PC-9 (cell line): ENCODE results near the gene SHKBP1. TPM values are rescaled to one million over a fixed set of nuclear protein-coding genes. Genes with fewer than 3 reads are reported as not detected.
A peak's percentile ranks its signal among the peaks of the same experiment; 100 is the strongest.

ENCODE experiments used
- BruUV-seq: library from RNA; stranded (reverse); fragments of 400-500 nt; replicated peaks from 2 replicates; lab custom pipeline; 2021; lab: Mats Ljungman, UMichigan
- CTCF ChIA-PET: fragments of 300-600 bp; sonication (Branson Sonifier 250); formaldehyde crosslinking; loops from one replicate; lab custom pipeline; 2022; ENCODE audit warnings: antibody characterized with exemption; lab: Charles Lee
- POLR2A ChIA-PET: fragments of 300-600 bp; sonication (Branson Sonifier 250); formaldehyde crosslinking; loops from one replicate; lab custom pipeline; 2022; ENCODE audit warnings: antibody characterized with exemption; ENCODE audit not compliant: unreplicated experiment; lab: Charles Lee
- DNase-seq, 2 experiments: peaks; one replicate each; pipeline versions ENCODE4 v3.0.0 to v3.0.0-alpha.2; 2015 to 2022; ENCODE audit warnings: mixed read lengths in 1 of 2
- H2AFZ ChIP-seq: fragments of 200-600 bp; sonication (generic); 2 replicates; pipeline ENCODE4 v1.8.1; 2017; ENCODE audit warnings: antibody characterized with exemption
- H3F3A ChIP-seq: fragments of 200-600 bp; sonication (generic); 2 replicates; pipeline ENCODE4 v1.8.1; 2017; ENCODE audit warnings: antibody characterized with exemption, mild to moderate bottlenecking, low read depth; ENCODE audit not compliant: insufficient read depth
- H3K27ac ChIP-seq: fragments of 200-600 bp; sonication (generic); 2 replicates; pipeline ENCODE4 v1.6.1; 2016; ENCODE audit warnings: mixed run types
- H3K27me3 ChIP-seq: fragments of 200-600 bp; sonication (generic); 2 replicates; pipeline ENCODE4 v1.6.1; 2016; ENCODE audit warnings: low read depth, mixed run types; ENCODE audit not compliant: insufficient read depth
- H3K36me3 ChIP-seq: fragments of 200-600 bp; sonication (generic); 2 replicates; pipeline ENCODE4 v1.6.1; 2016; ENCODE audit warnings: low read depth, mixed run types
- H3K4me1 ChIP-seq: fragments of 200-600 bp; sonication (generic); replicated peaks from 2 replicates; pipeline ENCODE4 v1.6.1; 2016; ENCODE audit warnings: mixed run types; ENCODE audit not compliant: insufficient read depth
- H3K4me2 ChIP-seq: fragments of 200-600 bp; sonication (generic); 2 replicates; pipeline ENCODE4 v1.6.1; 2017; ENCODE audit warnings: mixed run types
- H3K4me3 ChIP-seq: fragments of 200-600 bp; sonication (generic); 2 replicates; pipeline ENCODE4 v1.6.1; 2016; ENCODE audit warnings: mixed run types
- H3K79me2 ChIP-seq: fragments of 200-600 bp; sonication (generic); 2 replicates; pipeline ENCODE4 v1.6.1; 2017; ENCODE audit warnings: low read depth, mixed run types
- H3K9me2 ChIP-seq: fragments of 200-600 bp; sonication (generic); 2 replicates; pipeline ENCODE4 v1.8.1; 2017; ENCODE audit warnings: mild to moderate bottlenecking; ENCODE audit not compliant: insufficient read depth
- H3K9me3 ChIP-seq: fragments of 200-600 bp; sonication (generic); 2 replicates; pipeline ENCODE4 v1.8.1; 2016; ENCODE audit warnings: low read depth; ENCODE audit not compliant: insufficient read depth
- H4K20me1 ChIP-seq: fragments of 200-600 bp; sonication (generic); 2 replicates; pipeline ENCODE4 v1.8.1; 2017; ENCODE audit not compliant: insufficient read depth
- EZH2 ChIP-seq: fragments of 200-600 bp; sonication (generic); IDR thresholded peaks from 2 replicates; pipeline ENCODE4 v1.8.0; 2017; ENCODE audit warnings: antibody characterized with exemption, low read depth
- intact Hi-C: fragments of 100-400 bp; cut with micrococcal nuclease; formaldehyde crosslinking; loops from one replicate; pipeline ENCODE4 v1.10.0; 2022; ENCODE audit not compliant: unreplicated experiment
- total RNA-seq: library from RNA; stranded (reverse); gene quantifications from 2 replicates; pipeline ENCODE4 v1.2.3, GENCODE V29; 2021
- TF ChIP-seq, protein P1 (sequence below): fragments of 200-600 bp; sonication (generic); conservative IDR thresholded peaks from 2 replicates; pipeline ENCODE4 v1.6.1; 2017; ENCODE audit warnings: mixed run types, antibody characterized with exemption, mild to moderate bottlenecking, moderate library complexity

SHKBP1 gene
- total RNA-seq, 1 experiment from 2014 or later: 90.1 TPM

DNA sequence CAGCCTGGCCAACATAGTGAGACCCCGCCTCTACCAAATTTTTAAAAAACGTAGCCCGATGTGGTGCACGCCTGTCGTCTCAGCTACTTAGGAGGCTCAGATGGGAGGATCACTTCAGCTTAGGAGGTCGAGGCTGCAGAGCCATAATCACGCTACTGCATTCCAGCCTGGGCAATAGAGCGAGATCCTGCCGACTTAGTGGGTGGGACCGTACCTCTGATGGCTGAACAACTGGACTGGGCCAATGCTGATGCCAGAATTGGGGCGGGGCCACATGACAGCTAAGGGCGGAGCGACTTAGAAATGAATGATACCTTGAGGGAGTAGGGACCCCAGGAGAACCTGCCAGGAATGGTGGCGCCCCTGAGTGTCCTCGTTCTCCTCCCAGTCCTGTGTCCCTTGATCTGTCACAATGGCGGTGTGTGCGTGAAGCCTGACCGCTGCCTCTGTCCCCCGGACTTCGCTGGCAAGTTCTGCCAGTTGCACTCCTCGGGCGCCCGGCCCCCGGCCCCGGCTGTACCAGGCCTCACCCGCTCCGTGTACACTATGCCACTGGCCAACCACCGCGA lies 28.1 kb downstream of the SHKBP1 start:
- no peaks in the 10 kb centered on the region for H3K9me3 ChIP-seq
- H3K9me2 ChIP-seq: no peaks in the 10 kb centered on the region
- TF ChIP-seq, protein P1, sequence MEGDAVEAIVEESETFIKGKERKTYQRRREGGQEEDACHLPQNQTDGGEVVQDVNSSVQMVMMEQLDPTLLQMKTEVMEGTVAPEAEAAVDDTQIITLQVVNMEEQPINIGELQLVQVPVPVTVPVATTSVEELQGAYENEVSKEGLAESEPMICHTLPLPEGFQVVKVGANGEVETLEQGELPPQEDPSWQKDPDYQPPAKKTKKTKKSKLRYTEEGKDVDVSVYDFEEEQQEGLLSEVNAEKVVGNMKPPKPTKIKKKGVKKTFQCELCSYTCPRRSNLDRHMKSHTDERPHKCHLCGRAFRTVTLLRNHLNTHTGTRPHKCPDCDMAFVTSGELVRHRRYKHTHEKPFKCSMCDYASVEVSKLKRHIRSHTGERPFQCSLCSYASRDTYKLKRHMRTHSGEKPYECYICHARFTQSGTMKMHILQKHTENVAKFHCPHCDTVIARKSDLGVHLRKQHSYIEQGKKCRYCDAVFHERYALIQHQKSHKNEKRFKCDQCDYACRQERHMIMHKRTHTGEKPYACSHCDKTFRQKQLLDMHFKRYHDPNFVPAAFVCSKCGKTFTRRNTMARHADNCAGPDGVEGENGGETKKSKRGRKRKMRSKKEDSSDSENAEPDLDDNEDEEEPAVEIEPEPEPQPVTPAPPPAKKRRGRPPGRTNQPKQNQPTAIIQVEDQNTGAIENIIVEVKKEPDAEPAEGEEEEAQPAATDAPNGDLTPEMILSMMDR: no peak
- TF ChIP-seq EZH2: no peak
- H3K79me2 ChIP-seq: no peaks in the 10 kb centered on the region
- ChIA-PET CTCF (interaction anchor here (0.5 to 2.7 kb wide), 7 partner anchors 30 to 540 kb away, joined by 3 to 13 read pairs (median 6); partner anchors contain the start of gene BLVRB), POLR2A (interaction anchor here (0.9 kb wide), 1 partner anchor 10 kb away, joined by 9 read pairs; no protein-coding TSS in a partner anchor)
- H3K27ac ChIP-seq: peak overlapping the region; percentile 31
- no peak for DNase-seq
- intact Hi-C loops: loop anchor here (1.0 to 5.0 kb wide), 4 partner anchors 10 to 177 kb away; partner anchors contain the start of genes BLVRB and SERTAD1
- peak overlapping the region; percentile 63; the same call in 1 of the 2 replicates for H3K4me3 ChIP-seq
- H3F3A ChIP-seq: peaks cover 32% of the 10 kb centered on the region; the same call in 1 of the 2 replicates
- BruUV-seq: no TSS peak
- peak overlapping the region; percentile 99 for H3K4me2 ChIP-seq
- peaks cover 41% of the 10 kb centered on the region for H3K4me1 ChIP-seq
- no peaks in the 10 kb centered on the region for H3K36me3 ChIP-seq
- H4K20me1 ChIP-seq: no peaks in the 10 kb centered on the region
- peaks cover 19% of the 10 kb centered on the region for H3K27me3 ChIP-seq
- peak overlapping the region; percentile 78 for H2AFZ ChIP-seq

DNA sequence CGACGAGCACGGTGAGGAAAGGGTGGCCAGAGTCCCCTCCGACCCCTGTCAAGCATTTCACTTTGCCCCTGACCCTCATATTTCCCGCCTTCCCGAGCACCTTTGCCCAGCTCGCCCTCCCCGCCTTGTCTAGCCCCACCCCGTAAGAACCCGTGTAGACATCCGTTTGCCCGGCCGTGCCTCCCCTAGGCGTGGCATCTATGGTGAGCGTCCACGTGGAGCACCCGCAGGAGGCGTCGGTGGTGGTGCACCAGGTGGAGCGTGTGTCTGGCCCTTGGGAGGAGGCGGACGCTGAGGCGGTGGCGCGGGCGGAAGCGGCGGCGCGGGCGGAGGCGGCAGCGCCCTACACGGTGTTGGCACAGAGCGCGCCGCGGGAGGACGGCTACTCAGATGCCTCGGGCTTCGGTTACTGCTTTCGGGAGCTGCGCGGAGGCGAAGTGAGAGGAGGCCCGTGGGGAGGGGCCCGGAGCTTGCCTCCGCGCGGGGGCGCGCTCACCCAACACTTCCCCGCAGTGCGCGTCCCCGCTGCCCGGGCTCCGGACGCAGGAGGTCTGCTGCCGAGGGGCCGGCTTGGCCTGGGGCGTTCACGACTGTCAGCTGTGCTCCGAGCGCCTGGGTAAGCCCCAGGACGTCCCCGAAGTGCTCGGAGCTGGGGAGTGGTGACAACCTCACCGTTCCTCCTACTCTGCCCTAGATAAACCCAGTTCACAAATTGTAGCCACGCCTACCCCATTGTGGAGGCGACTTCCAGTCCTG lies 28.7 kb downstream of the SHKBP1 start:
- peak overlapping the region; percentile 78 for H2AFZ ChIP-seq
- H3K27me3 ChIP-seq: peaks cover 12% of the 10 kb centered on the region
- ChIA-PET POLR2A (interaction anchor here (0.6 to 0.9 kb wide), 3 partner anchors 9 to 759 kb away, joined by 3 to 9 read pairs (median 3); partner anchors contain the start of gene B9D2), CTCF (interaction anchor here (0.5 to 0.7 kb wide), 3 partner anchors 29 to 202 kb away, joined by 3 to 6 read pairs (median 4); no protein-coding TSS in a partner anchor)
- H3F3A ChIP-seq: peaks cover 32% of the 10 kb centered on the region; the same call in 1 of the 2 replicates
- H3K36me3 ChIP-seq: no peaks in the 10 kb centered on the region
- TF ChIP-seq, protein P1: no peak
- no peak for TF ChIP-seq EZH2
- no peaks in the 10 kb centered on the region for H3K9me3 ChIP-seq
- peak overlapping the region; percentile 99 for H3K4me2 ChIP-seq
- no TSS peak for BruUV-seq
- DNase-seq: peak; percentile 83 to 90
- H3K27ac ChIP-seq: peak overlapping the region; percentile 31
- intact Hi-C loops: loop anchor here (2.0 to 5.0 kb wide), 3 partner anchors 35 to 178 kb away; partner anchors contain the start of genes BLVRB and SERTAD1
- no peaks in the 10 kb centered on the region for H3K9me2 ChIP-seq
- H4K20me1 ChIP-seq: no peaks in the 10 kb centered on the region
- no peaks in the 10 kb centered on the region for H3K79me2 ChIP-seq
- peak overlapping the region; percentile 63 for H3K4me3 ChIP-seq
- H3K4me1 ChIP-seq: peaks cover 45% of the 10 kb centered on the region
